BJ (cell line): Measurements from ENCODE around the gene ODAD4. TPM values are rescaled to one million over a fixed set of nuclear protein-coding genes. Genes with fewer than 3 reads are reported as not detected.

Experiments
- CTCF ChIA-PET: fragments of 350-600 bp; formaldehyde crosslinking; extraction: SDS; loops from one replicate; lab custom pipeline; 2021; ENCODE audit warnings: antibody characterized with exemption, inconsistent platforms; lab: Yijun Ruan, JAX
- POLR2A ChIA-PET: fragments of 300-600 bp; sonication (Branson Sonifier 250); formaldehyde crosslinking; extraction: SDS; loops from one replicate; lab custom pipeline; 2021; ENCODE audit warnings: antibody characterized with exemption; lab: Charles Lee
- DNase-seq: peaks from one replicate; pipeline ENCODE4 v3.0.0-alpha.2; 2011; ENCODE audit warnings: low read depth
- H3K27me3 ChIP-seq: 2 replicates; pipeline ENCODE4 v1.6.0; 2011; ENCODE audit warnings: low read length; ENCODE audit not compliant: control insufficient read depth, insufficient read depth
- H3K36me3 ChIP-seq: 2 replicates; pipeline ENCODE4 v1.5.1; 2011; ENCODE audit warnings: low read length; ENCODE audit not compliant: control insufficient read depth, insufficient read depth
- H3K4me3 ChIP-seq: 2 replicates; pipeline ENCODE4 v1.5.1; 2011; ENCODE audit warnings: low read depth, mild to moderate bottlenecking, control low read depth, low read length
- CTCF ChIP-seq: IDR thresholded peaks from 2 replicates; pipeline ENCODE4 v1.5.1; 2011; ENCODE audit warnings: low read depth, mild to moderate bottlenecking, control low read depth, inconsistent platforms, low read length, moderate library complexity; ENCODE audit not compliant: insufficient read depth
- polyA plus RNA-seq: library from polyadenylated mRNA; depleted of rRNA; stranded (reverse); fragments of >200 nt; gene quantifications from 2 replicates; pipeline ENCODE4 v1.2.3, GENCODE V29; 2011

The ODAD4 gene
- polyA plus RNA-seq, 1 experiment, result 0.92 TPM

GRCh38 chr17:41948762-41949460 is 18.5 kb downstream of the ODAD4 start:
- ChIA-PET POLR2A (no interaction called here), CTCF (interaction anchor here (0.6 to 2.9 kb wide), 5 partner anchors 9 to 117 kb away, joined by 3 to 12 read pairs (median 4); no protein-coding TSS in a partner anchor)
- Histone ChIP-seq H3K36me3 (peaks cover 1% of the 10 kb centered on the region; the same call in 1 of the 2 replicates), H3K4me3 (no peak overlapping the region), H3K27me3 (no peaks in the 10 kb centered on the region)
- TF ChIP-seq CTCF, result no peak
- DNase-seq, result no peak

GRCh38 chr17:41956522-41956921 is 26.1 kb downstream of the ODAD4 start:
- Histone ChIP-seq H3K4me3 (no peak overlapping the region), H3K36me3 (no peaks in the 10 kb centered on the region), H3K27me3 (no peaks in the 10 kb centered on the region)
- CTCF ChIA-PET, result interaction anchor here (0.6 to 10.2 kb wide), 4 partner anchors 26 to 160 kb away, joined by 3 to 163 read pairs (median 3); partner anchors contain the start of genes DHX58, KAT2A and ODAD4
- TF ChIP-seq CTCF, result no peak
- DNase-seq, result no peak
- POLR2A ChIA-PET, result no interaction called here

- H3K4me3 ChIP-seq, result no peak overlapping the region
- DNase-seq, result no peak
- CTCF ChIA-PET, result interaction anchor here (0.6 to 10.2 kb wide), 4 partner anchors 9 to 220 kb away, joined by 3 to 163 read pairs (median 7); partner anchors contain the start of genes CNP, DHX58 and KAT2A
- no peaks in the 10 kb centered on the region for H3K27me3 ChIP-seq
- no peaks in the 10 kb centered on the region for H3K36me3 ChIP-seq
- POLR2A ChIA-PET, result no interaction called here
- TF ChIP-seq CTCF, result no peak
Observed at GRCh38 chr17:41957031-41957868, 26.8 kb downstream of the ODAD4 start.

GRCh38 chr17:41957869-41958439 is 27.5 kb downstream of the ODAD4 start:
- CTCF ChIA-PET, result interaction anchor here (1.4 to 10.2 kb wide), 5 partner anchors 9 to 220 kb away, joined by 5 to 163 read pairs (median 7); partner anchors contain the start of genes ACLY, CNP, DHX58 and KAT2A
- DNase-seq, result no peak
- POLR2A ChIA-PET, result interaction anchor here (0.6 kb wide), 1 partner anchor 151 kb away, joined by 3 read pairs; no protein-coding TSS in a partner anchor
- Histone ChIP-seq H3K36me3 (no peaks in the 10 kb centered on the region), H3K27me3 (no peaks in the 10 kb centered on the region), H3K4me3 (no peak overlapping the region)
- TF ChIP-seq CTCF, result no peak
